Gastrocnemius medialis (tissue), 4 donors: Measurements from ENCODE around the gene DMBX1. TPM values are rescaled to one million over a fixed set of nuclear protein-coding genes. Genes with fewer than 3 reads are reported as not detected.

ENCODE experiments used
- ATAC-seq, 2 donors: fragments of 150-250 bp; one replicate each; pipeline ENCODE4 v1.9.1; 2016
- DNase-seq, 2 donors: peaks; one replicate each; pipeline ENCODE4 v3.0.0-alpha.2; 2019
- H3K27ac ChIP-seq, 4 donors: fragments of 200-600 bp; sonication (generic); 1 replicate in 1 of 4; 2 replicates in 3 of 4; pipeline ENCODE4 v1.5.1; 2016 to 2018; ENCODE audit warnings: mild to moderate bottlenecking in 2 of 4, moderate library complexity in 1 of 4
- H3K27me3 ChIP-seq, 3 donors: fragments of 200-600 bp; sonication (generic) in 2 of 3; 1 replicate in 1 of 3; 2 replicates in 2 of 3; pipeline versions ENCODE4 v1.5.1 to v1.6.0; 2016 to 2019; ENCODE audit warnings: mild to moderate bottlenecking in 1 of 3, moderate library complexity in 1 of 3
- H3K36me3 ChIP-seq, 2 donors: fragments of 200-600 bp; sonication (generic) in 1 of 2; one replicate each; pipeline ENCODE4 v1.5.1; 2017 to 2018
- H3K4me1 ChIP-seq, 2 donors: fragments of 200-600 bp; sonication (generic) in 1 of 2; one replicate each; pipeline ENCODE4 v1.5.1; 2016 to 2017; ENCODE audit warnings: mild to moderate bottlenecking in 2 of 2
- H3K4me3 ChIP-seq, 4 donors: fragments of 200-600 bp; sonication (generic) in 3 of 4; 1 replicate in 1 of 4; 2 replicates in 3 of 4; pipeline ENCODE4 v1.5.1; 2016 to 2019; ENCODE audit warnings: mild to moderate bottlenecking in 2 of 4
- H3K9me3 ChIP-seq, 3 donors: fragments of 200-600 bp; sonication (generic) in 2 of 3; 1 replicate in 1 of 3; 2 replicates in 2 of 3; pipeline ENCODE4 v1.5.1; 2016 to 2019
- CTCF ChIP-seq, 5 experiments: fragments of 450-650 bp in 3 of 5; fragments of 200-600 bp in 2 of 5; sonication (generic) in 2 of 5; IDR thresholded peaks in 4 of 5; conservative IDR thresholded peaks in 1 of 5; 1 replicate in 4 of 5; 2 replicates in 1 of 5; pipeline ENCODE4 v1.5.1; 2016 to 2019; ENCODE audit warnings: antibody characterized with exemption in 5 of 5, mild to moderate bottlenecking in 3 of 5, moderate library complexity in 3 of 5
- POLR2A ChIP-seq, 2 donors: fragments of 450-650 bp; IDR thresholded peaks; one replicate each; pipeline ENCODE4 v1.6.1; 2017; ENCODE audit warnings: antibody characterized with exemption in 2 of 2, mild to moderate bottlenecking in 2 of 2, moderate library complexity in 2 of 2
- in situ Hi-C, 4 donors: fragments of 200-750 bp; cut with MboI; loops; one replicate each; pipeline versions ENCODE4 v1.15.0 to v1.8.0; 2017; ENCODE audit warnings: low sequenced_read_pairs in 4 of 4
- intact Hi-C: fragments of 100-400 bp; cut with DNase I; formaldehyde crosslinking; loops from one replicate; pipeline ENCODE4 v1.15.1; 2023; ENCODE audit warnings: low total_unique reads
- total RNA-seq, 4 donors: library from RNA; depleted of rRNA; stranded (reverse); fragments of >200 nt; gene quantifications; one replicate each; pipeline versions ENCODE4 v1.1.0 to v1.2.3, GENCODE V29; 2016

DMBX1 gene
- total RNA-seq, 4 donors from 2014 or later: not detected

GRCh38 chr1:46501528-46501927 is 11.9 kb downstream of the DMBX1 start:
- in situ Hi-C loops: no loop called here
- TF ChIP-seq POLR2A (IDR thresholded peaks at IDR 0.05): no peak
- no peak overlapping the region for H3K27ac ChIP-seq

GRCh38 chr1:46503421-46503820 is 13.8 kb downstream of the DMBX1 start:
- no peaks in the 10 kb centered on the region for H3K36me3 ChIP-seq
- DNase-seq (no peak), ATAC-seq (no peak)
- TF ChIP-seq CTCF (IDR thresholded peaks at IDR 0.05 in 4 of 5, conservative IDR thresholded peaks at IDR 0.05 in 1 of 5) (no peak), POLR2A (IDR thresholded peaks at IDR 0.05) (no peak)
- in situ Hi-C loops: no loop called here
- no peak overlapping the region for H3K27ac ChIP-seq
- H3K27me3 ChIP-seq: peaks cover 0 to 12% (median 0%) of the 10 kb centered on the region in 3 donors
- no peaks in the 10 kb centered on the region for H3K4me1 ChIP-seq
- intact Hi-C loops: no loop called here
- H3K9me3 ChIP-seq: no peaks in the 10 kb centered on the region
- H3K4me3 ChIP-seq: no peak overlapping the region

More at GRCh38 chr1:46501528-46501927, 11.9 kb downstream of the DMBX1 start:
- DNase-seq: no peak
- Histone ChIP-seq H3K9me3 (no peaks in the 10 kb centered on the region), H3K36me3 (no peaks in the 10 kb centered on the region), H3K27me3 (peaks cover 0 to 15% (median 0%) of the 10 kb centered on the region in 3 donors), H3K4me1 (no peaks in the 10 kb centered on the region), H3K4me3 (no peak overlapping the region)
- ATAC-seq: no peak
- intact Hi-C loops: no loop called here

GRCh38 chr1:46506470-46507219 is 17.0 kb downstream of the DMBX1 start:
- TF ChIP-seq CTCF (IDR thresholded peaks at IDR 0.05 in 4 of 5, conservative IDR thresholded peaks at IDR 0.05 in 1 of 5) (no peak), POLR2A (IDR thresholded peaks at IDR 0.05) (no peak)
- intact Hi-C loops (no loop called here), in situ Hi-C loops (no loop called here)
- Histone ChIP-seq H3K27ac (no peak overlapping the region), H3K4me1 (no peaks in the 10 kb centered on the region), H3K27me3 (peaks cover 0 to 12% (median 0%) of the 10 kb centered on the region in 3 donors), H3K36me3 (no peaks in the 10 kb centered on the region), H3K4me3 (no peak overlapping the region), H3K9me3 (no peaks in the 10 kb centered on the region)
- no peak for DNase-seq
- no peak for ATAC-seq

- intact Hi-C loops: no loop called here
Observed at GRCh38 chr1:46508757-46509156, 19.1 kb downstream of the DMBX1 start.

More at GRCh38 chr1:46508757-46509156, 19.1 kb downstream of the DMBX1 start:
- DNase-seq: no peak
- H3K36me3 ChIP-seq: no peaks in the 10 kb centered on the region
- in situ Hi-C loops: no loop called here
- ATAC-seq: no peak
- no peaks in the 10 kb centered on the region for H3K9me3 ChIP-seq
- no peaks in the 10 kb centered on the region for H3K27me3 ChIP-seq
- TF ChIP-seq POLR2A (IDR thresholded peaks at IDR 0.05) (no peak), CTCF (IDR thresholded peaks at IDR 0.05 in 4 of 5, conservative IDR thresholded peaks at IDR 0.05 in 1 of 5) (no peak)
- no peak overlapping the region for H3K27ac ChIP-seq
- no peak overlapping the region for H3K4me3 ChIP-seq
- H3K4me1 ChIP-seq: no peaks in the 10 kb centered on the region
